NCI-H69 (cell line): ENCODE results near the gene RPS6KA5.
"Not testable (repeated sequence)": the region's sequence is repeated elsewhere in the genome, so short reads cannot be mapped to it uniquely, and the experiment has no call there.

ENCODE experiments used
- DNase-seq: peaks from one replicate; lab custom pipeline; 2025; lab: John Stamatoyannopoulos, UW

The RPS6KA5 gene

DNA sequence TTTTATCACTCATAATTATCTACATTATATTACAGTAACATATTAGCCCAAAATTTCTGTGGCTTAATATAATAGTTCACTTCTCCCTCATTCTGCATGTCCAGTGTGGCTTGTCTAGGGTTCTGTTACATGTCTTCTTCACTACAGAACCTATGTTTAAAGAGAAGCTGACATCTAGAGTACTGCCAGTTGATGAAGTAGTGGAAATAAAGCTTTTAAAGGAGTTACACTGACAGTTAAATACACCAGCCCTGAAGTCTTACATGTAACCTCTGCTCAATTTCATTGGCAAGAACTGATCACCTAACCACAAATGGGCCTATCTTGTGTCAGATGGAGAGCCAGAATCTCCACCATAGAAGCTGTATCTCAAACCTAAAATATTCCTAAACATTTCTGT, 32.9 kb downstream of the RPS6KA5 start:
- DNase-seq = no peak

DNA sequence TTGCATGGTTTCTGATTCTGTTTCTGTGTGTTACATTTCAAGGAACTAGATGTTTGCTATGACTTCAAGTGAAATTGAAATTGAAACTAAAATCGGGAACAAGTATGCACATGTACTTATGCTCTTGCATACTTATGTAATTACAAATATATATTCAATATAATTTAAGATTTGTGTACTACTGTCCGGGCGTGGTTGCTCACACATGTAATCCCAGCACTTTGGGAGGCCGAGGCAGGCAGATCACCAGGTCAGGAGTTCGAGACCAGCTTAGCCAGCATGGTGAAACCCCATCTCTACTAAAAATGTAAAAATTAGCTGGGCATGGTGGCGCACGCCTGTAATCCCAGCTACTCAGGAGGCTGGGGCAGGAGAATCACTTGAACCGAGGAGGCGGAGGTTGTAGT, 37.8 kb downstream of the RPS6KA5 start:
- not testable (repeated sequence) for DNase-seq

DNA sequence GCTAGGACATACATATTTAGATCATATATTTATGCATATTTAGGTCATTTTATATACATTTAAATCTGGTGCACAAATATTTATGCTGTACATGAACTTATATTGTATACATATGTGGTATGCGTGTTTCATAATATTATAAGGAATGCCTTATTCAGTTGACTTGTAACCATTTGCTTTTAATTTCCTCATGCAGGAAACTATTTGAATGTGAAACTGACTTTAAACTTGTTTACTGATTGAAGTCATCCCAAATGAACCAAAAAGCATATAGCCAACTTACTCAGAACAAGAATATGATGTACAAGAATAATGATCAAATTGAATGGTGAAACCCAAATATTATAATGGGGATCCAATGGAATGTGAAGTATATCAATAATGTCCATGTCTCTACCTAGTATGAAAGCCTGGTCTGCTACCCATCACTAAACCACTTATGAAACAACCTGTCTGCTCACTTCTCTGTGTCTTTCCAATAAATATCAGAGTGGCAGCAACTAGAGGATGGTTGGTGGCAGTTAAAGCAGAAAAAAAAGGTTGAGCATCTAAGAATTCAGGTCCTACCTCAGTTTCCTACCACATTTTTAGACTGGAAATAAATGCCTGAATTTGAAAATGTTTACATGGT, 38.3 kb downstream of the RPS6KA5 start:
- no peak for DNase-seq

DNA sequence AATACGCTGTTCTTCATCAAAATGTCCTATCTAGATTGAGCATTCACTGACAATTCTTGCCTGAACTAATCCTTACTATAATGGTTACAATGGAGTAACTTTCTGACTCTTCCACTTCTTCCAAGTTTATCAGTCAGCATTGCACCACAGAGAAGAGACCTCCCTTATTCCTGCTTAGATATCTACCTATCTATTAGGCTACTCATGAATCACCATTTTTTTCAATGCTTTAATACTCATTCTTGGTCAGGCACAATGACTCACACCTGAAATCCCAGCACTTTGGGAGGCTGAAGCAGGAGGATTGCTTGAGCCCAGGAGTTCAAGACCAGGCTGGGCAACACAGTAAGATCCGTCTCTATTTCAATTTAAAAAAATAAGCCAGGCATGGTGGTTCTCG, 39.3 kb downstream of the RPS6KA5 start:
- DNase-seq = no peak

DNA sequence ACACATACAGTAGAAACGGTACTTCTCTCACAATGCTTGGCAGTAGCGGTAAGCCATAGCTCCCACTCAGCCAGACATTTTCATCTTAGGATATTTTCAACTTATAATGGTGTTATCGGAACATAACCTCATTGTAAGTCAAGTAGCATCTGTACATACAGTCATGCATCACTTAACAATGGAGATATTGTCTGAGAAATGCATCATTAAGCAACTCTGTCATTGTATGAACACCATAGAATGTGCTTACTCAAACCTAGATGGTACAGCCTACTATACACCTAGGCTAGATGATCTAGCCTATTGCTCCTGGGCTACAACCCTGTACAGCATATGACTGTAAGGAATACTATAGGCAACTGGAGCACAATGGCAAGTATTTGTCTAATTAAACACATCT, 40.8 kb downstream of the RPS6KA5 start:
- no peak for DNase-seq

DNA sequence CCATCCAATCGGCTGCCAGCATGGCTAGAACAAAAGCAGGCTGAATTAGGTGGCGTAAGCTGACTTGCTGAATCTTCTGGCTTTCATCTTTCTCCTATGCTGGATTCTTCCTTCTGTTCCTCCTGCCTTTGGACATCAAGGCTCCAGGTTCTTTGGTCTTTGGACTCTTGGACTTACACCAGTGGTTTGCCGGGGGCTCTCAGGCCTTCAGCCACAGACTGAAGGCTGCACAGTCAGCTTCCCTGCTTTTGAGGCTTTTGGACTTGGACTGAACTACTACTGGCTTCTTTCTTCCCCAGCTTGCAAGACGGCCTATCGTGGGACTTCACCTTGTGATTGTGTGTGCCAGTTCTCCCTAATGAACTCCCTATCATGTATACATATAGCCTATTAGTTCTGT, 42.0 kb downstream of the RPS6KA5 start:
- DNase-seq = no peak

DNA sequence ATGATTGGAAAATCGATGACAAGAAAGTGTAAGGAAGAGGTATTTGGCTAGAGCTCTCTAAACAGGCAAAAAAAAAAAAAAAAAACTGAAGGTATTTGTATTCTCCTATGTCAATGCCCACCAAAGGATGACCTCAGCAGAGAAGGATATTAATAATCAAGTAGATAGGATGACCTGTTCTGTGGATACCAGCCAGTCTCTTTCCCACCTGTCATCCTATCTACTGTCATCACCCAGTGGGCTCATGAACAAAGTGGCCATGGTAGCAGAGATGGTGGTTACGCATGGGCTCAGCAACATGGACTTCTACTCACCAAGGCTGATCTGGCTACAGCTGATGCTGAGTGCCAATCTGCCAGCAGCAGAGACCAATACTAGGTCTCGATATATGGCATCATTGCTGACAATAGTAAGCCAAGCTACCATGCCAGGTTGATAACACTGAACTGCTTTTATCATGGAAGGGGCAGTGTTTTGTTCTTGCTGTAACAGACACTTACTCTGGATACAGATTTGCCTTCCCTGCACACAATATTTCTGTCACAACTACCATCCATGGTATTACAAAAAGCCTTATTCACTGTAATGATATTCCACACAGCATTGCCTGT, 43.5 kb downstream of the RPS6KA5 start:
- DNase-seq = no peak

DNA sequence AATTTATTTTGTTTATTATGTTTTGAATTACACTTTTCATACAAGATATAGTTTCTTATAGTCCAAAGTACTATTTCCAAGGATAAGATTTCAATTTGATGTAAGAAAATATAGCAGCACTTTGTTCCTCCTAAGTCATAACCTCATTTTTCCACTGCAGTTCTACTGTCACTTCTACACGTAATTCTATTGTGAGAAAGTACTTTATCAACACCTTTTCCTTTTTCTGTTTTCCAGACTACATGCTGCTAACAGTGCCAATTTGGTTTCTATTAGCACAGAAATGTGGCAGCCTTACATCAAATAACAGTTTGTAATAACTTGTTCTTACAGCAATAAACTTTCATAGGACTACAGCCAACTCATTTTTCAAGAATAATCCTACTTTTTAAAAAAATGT, 45.0 kb downstream of the RPS6KA5 start:
- no peak for DNase-seq

DNA sequence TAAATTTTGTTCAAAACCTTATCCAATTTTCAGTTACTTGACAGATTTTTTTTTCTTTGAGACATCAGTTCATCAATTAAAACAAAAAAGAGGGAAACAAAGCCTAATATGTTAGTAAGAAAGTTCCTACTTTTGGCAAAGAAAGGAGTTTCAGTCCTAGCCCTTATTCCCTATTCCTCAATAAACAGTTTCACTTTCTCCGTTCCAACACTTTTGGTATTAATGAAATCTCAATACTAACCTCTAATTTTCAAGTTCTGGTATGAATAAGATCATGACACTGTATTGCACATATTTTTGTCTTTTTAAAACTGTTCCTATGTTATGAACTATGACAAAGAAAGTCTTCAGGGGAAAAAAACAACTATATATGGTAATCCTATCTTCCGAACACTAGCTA, 48.4 kb downstream of the RPS6KA5 start:
- DNase-seq = no peak

DNA sequence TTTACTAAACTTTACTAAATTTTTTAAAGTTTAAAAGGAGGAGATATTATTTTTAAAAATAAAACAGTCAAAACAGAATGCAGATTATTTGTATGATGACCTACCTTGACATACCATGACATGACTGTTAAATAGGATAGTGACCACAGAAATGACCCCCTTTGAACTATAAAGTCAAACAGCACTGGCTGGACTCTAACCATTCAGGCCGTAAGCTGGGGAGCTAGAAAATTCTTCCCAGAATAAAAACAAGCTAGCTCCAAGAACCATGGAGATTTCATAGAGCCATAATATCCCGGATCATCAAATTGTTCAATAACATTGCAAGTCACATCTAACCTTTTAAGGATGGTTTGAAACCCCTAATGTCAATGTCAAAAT, 50.3 kb downstream of the RPS6KA5 start:
- no peak for DNase-seq

DNA sequence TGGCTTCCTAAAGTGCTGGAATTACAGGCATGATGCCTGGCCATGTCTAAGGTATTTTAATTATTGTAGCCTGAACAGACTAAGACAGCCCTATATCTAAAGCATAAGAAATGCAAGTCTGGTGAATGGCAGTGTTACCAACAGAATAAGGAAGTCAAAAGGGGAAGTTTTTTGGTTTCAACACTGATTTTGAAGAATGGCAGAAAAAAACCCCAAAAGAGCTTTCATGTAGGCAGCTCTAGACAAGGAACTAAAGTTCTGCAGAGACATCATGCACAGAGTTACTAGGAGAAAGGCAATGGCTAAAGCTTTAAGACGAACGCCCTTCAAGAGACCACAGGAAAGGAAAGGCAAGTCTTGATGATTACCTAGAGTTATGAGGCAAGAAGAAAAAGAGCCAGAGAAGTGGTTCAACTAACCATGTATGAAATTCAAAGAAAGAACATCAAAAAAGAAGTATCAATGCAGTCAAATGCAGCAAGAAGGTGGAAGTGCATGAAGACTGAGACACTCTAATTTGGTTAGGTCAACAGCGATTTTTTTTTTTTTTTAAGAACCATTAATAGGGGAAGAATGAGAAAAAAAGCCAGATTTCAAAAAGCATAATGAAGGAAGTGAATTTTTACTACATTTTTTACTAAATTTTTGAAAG, 50.8 kb downstream of the RPS6KA5 start:
- no peak for DNase-seq

DNA sequence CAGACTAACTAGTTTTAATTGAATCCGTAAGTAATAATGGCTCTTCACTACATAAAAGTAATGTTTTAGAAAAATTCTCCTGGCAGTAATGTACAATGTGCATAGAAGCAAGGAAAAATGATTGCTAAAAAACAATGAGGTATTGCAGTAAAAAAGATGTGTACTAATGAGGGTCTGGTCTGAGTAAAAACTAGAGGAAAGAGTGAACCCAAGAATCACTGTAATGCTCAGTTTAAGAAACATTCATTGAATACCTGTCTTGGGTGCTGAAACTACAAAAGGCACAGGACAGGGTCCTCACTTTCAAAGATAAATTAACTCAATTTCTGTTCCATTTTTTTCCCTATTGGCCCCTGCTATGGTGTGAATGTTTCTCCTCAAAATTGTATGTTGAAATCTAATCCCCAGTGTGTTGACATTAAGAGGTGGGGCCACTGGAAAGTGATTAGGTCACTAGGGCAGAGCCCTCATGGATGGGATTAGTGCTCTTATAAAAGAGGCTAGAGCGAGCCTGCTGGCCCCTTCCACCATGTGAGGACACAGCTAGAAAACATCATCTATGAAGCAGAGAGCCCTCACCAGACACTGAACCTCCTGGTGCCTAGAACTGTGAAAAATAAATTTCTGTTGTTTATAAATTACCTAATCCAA, 51.6 kb downstream of the RPS6KA5 start:
- DNase-seq = peak; percentile 36

DNA sequence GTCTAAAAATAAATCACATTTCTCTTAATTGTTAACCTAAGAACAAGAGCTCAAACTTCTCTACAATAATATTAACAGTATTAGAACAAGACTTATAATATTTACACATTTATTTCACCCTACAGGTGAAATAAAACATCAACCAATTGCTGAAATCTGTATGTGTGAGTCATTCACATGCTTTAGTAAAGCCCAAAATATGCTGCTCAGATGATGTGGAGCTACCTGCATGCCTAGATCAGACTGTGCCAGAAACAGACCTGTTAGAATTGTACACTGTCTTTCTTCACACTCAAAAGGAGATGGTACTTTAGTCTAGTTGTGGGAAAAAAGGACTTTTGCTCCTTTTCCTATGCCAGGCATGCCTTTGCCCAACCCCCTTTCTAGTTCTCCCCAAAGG, 54.7 kb downstream of the RPS6KA5 start:
- no peak for DNase-seq

DNA sequence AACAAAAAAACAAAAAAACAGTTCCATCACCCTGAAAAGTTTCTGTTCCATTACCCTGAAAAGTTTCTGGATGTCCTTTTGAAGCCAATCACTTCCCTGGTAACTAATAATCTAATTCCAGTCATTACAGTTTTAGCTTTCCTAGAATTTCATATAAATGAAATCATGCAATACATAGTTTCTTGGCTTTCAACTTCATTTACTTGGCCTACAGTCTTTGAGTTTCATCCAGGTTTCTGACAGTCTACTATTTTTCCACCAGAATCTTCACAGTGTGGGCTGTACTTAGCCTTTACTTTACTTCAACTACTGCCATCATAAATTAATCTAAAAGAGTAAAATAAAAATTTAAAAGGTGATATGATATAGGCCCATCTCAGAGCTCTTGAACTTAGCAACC, 55.5 kb downstream of the RPS6KA5 start:
- no peak for DNase-seq

DNA sequence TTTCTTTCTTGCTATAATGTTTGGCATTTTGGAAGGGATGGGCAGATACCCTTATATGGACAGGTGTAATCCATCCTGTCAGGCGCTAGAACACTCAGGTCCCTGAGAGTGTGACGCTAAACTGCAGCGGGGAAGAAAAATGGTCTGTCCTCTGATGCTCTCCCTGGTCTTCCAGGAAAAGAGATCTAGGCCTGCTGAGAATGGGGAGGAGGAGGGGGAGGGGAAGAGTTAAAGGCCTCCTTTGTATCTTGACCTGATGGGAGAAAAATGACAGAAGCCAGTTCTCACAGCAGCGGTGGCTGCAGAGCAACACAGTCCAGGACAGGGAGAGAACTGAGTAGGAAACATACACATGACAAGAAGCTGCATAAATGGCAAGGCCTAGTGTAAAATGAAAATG, 61.1 kb downstream of the RPS6KA5 start:
- DNase-seq = no peak

DNA sequence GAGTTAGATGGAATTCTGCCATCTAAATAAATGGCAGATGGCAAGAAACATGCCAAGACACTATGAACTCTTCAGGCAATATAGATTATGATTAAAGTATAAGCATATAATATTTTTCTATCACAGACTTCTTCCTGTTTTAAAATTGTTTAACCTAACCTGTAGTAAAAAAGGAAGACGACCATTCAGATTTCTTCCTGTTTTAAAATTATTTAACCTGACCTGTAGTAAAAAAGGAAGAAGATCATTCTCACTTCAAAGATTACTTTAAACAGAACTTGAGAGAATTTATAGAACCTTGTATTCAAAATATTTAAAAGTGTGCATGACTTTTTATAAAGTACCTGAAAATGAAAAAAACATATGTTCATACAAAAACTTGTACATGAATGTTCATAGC, 63.5 kb downstream of the RPS6KA5 start:
- DNase-seq = no peak

DNA sequence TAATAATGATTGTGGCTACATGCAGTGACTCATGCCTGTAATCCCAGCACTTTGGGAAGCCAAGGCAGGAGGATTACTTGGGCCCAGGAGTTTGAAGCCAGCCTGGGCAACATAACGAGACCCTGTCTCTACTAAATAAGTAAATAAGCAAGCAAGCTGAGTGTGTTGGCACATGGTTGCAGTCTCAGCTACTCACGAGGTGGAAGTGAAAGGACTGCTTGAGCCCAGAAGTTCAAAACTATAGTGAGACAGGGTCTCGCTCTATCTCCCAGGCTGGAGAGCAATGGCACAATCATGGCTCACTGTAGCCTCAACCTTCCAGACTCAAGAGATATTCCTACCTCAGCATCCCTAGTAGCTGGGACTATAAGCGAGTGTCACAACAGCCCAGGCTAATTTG, 64.7 kb downstream of the RPS6KA5 start:
- no peak for DNase-seq

DNA sequence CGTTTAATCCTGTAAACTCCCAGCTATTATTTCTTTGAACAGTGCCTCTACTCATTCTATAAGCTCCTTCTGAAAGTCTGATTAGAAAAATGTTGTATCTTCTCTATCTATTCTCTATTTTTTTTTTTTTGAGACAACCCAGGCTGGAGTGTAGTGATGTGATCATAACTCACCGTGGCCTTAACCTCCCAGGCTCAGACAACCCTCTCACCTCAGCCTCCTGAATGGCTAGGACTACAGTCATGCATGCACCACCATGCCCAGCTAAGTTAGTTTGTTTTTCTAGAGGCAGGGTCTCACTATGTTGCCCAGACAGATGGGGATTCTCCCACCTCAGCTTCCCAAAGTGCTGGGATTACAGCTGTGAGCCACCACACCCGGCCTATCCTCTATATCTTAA, 66.6 kb downstream of the RPS6KA5 start:
- no peak for DNase-seq

DNA sequence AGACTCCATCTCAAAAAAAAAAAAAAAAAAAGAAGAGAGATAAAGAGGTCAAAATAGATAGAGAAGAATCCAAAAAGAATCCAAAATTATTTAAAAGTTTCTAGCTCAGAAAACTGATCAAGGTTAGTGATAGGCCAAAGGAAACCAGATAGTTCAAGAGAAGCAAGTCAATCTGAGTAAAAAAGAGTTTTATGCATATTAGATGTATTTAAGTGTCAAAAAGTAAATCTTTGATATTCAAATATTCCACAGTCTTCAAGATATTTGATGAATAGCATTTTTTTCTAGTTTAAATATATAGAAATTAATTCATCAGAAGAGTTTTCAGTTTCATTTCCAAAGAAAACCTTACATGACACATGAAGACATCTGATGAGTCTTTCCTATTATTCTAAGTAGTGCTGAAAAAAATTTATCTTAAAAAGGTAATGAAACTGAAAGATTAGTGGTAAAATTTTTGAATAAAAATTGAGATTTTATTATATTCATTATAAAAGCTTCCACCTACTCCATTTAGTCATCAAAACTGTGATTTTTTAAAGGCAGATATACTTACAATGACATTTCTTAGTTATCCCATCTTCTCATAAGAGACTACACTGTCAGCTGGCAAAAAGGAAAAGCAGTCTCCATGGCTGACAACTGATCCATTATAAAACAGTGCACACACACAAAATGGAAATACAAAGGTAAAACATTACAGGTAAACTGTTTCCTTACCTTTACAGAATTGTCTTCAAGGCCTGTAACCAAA, 68.6 kb downstream of the RPS6KA5 start:
- DNase-seq = no peak

DNA sequence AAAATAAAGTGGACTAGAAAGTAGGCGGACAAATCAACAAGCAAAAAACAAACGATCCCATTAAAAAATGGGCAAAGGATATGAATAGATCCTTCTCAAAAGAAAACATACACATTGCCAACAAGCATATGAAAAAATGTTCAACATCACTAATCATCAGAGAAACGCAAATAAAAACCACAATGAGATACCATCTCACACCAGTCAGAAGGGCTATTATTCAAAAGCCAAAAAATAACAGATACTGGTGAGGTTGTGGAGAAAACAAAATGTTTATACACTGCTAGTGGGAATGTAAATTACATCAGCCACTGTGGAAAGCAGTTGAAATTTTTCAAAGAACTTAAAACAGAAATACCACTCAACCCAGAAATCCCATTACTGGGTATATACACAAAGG, 70.3 kb downstream of the RPS6KA5 start:
- no peak for DNase-seq

DNA sequence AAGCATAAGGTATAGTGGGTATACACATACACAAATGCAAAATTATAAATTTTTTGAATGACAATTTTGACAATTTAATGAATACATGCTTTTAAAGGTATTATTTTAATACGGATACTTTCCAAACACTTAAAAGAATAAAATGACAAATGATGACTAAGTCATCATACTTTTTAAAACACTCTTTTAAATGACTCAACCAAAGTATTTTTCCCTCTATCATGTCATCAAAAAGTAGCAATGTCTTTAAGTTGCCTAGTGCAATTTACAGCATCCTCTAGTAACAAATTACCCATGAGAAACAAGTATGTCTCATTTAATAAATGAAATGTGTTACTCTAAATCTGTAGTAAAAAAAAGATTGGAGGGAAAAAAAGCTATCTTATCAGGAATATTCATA, 73.3 kb downstream of the RPS6KA5 start:
- no peak for DNase-seq

DNA sequence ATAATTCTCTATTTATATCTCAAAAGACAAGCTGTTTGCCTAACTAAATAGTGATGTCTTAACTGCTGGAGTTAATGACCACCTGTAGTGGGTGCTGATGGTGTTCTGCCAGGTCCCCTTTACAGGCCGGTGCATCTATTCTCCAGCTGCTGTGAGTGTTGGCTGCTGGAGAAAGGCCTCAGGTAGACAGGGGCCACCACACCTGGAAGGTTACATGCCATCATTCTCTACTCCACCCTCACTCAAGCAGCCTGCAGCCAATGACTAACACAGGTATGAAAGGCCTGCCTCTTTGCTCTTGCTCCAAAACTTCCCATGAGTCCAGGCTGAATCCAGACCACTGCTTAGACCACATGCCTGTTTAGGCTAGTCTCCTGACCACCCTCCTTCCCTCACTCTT, 73.9 kb downstream of the RPS6KA5 start:
- peak; percentile 20 for DNase-seq
